ENCODE measurements around the gene EXOC6B.

DNA sequence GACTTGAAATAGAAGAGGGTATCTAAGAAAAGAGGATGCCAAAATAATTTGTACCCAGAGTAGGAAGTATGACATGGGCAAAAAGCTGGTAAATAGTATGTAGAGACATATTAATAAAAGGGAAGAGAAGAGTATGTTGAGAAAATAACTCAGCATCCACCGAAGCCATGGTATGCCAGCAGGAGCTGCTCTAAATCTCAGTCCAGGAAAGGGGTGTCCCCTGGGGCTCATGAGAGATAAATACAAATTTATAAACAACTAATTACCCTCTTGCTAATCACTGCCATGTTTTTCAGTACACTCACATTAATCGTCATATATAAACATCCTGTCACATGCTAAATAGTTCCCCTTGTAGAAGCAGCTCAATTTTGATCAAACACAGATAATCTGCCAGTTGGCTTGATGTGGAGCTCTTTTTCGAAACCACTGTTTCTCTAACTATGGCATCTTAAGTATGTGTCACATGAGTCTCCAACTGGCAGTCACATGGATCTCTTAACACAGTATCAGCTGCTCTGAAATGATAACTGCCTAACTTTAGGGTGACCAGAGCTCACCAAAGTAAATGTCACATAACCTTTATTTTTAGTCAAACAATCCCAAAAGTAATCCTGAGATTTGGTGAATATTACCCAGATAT lies 31.9 kb downstream of the EXOC6B start:
- no peak for TF ChIP-seq CTCF (IDR thresholded peaks at IDR 0.05)
- no peak for TF ChIP-seq POLR2A (IDR thresholded peaks at IDR 0.05)
